HG02763 (cell line): Measurements from ENCODE around the gene IP6K3.

Experiments used
- ATAC-seq: cut with Tn5 transposase; IDR thresholded peaks from one replicate; pipeline ENCODE4 v1.9.1; 2021; ENCODE audit warnings: mild to moderate bottlenecking, moderate library complexity; ENCODE audit not compliant: unreplicated experiment

Gene IP6K3

DNA sequence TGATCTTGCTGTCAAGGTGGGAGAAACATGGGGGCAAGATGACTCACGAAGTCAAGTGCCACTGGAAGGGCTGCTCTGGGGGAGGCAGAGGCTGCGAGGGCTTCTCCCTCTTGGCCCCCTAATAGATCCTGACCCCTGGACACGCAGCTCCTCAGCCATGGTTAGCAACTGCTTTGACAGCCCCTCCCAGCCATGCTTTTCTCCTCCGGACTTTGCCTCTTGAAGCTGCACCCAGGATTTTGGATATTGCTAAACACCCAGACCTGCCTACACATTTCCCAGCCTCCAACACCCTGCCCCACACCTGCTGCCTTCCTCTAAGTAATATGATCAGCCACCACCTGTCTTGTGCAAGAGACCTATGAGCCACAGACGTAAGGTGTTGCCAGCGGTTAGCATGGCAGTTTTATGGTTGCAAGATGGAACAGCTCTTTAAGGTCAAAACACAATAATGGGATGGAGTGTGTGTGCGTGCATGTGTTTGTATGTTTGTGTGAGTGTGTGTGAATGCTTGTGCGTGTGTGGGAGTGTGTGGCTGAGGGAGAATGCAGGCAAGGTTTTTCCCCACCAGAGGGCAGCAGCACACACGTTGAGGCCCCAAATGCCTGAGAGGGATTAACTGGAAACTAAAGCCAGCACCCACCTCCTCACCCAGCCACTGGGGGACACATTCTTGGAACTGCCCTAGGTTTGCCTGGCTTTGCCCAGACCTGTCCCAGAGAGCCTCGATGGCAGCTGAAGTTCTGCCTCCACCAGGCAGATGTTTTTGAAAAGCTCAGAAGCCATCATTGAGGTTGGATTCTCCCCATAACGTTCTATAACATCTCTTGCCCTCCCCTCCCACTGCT lies 2.5 kb downstream of the IP6K3 start:
- no peak for ATAC-seq

GRCh38 chr6:33742837-33743236 lies 3.9 kb downstream of the IP6K3 start:
- ATAC-seq, result no peak

- no peak for ATAC-seq
Observed at GRCh38 chr6:33742092-33742491, 4.6 kb downstream of the IP6K3 start.

DNA sequence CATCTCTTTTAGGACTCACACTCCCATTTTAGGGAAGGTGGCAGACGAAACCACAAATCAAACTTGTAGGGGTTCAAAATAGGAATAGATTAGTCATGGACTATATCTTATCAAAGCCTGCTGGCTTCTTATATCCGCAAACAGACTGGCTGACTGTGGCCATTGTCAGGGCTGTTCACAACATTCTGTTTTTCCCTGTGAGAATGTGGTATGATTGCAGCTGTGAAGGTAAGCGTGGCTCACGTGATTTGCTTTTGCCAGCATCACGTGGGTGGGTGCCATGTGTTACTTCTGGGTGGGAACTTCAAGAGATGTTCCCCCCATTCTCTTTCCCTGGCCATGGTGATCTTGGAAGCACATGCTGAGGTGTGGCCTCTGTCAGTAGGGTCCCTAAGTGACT lies 5.9 kb downstream of the IP6K3 start:
- no peak for ATAC-seq

GRCh38 chr6:33740204-33740608 lies 6.5 kb downstream of the IP6K3 start:
- no peak for ATAC-seq

GRCh38 chr6:33739571-33739970 lies 7.1 kb downstream of the IP6K3 start:
- ATAC-seq, result no peak

- no peak for ATAC-seq
Observed at GRCh38 chr6:33738879-33739278, 7.8 kb downstream of the IP6K3 start.

- no peak for ATAC-seq
Observed at GRCh38 chr6:33738153-33738552, 8.6 kb downstream of the IP6K3 start.

GRCh38 chr6:33737267-33738026 lies 9.3 kb downstream of the IP6K3 start:
- no peak for ATAC-seq

GRCh38 chr6:33735216-33735615 lies 11.5 kb downstream of the IP6K3 start:
- ATAC-seq, result no peak

GRCh38 chr6:33733709-33734007 lies 13.0 kb downstream of the IP6K3 start:
- ATAC-seq, result no peak

- no peak for ATAC-seq
Observed at GRCh38 chr6:33732817-33733708, 13.6 kb downstream of the IP6K3 start.

DNA sequence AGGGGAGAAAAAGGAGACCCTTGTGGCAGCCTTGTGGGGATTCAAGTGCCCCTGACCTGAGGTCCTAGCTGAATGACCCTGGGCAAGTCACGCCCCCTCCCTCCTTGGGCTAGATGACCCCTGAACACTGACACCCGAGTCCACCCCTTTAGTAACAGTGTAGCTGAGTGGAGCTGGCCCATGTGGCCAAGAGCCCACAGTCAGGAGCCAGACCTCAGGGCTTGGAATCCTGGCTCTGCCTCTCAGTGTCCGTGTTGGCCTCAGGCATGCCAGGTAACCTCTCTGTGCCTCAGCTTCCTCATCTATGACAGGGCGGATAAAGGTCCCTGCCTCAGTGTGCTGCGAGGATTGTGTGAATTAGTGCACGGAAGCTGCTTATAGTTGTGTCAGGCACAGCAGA lies 14.3 kb downstream of the IP6K3 start:
- no peak for ATAC-seq

DNA sequence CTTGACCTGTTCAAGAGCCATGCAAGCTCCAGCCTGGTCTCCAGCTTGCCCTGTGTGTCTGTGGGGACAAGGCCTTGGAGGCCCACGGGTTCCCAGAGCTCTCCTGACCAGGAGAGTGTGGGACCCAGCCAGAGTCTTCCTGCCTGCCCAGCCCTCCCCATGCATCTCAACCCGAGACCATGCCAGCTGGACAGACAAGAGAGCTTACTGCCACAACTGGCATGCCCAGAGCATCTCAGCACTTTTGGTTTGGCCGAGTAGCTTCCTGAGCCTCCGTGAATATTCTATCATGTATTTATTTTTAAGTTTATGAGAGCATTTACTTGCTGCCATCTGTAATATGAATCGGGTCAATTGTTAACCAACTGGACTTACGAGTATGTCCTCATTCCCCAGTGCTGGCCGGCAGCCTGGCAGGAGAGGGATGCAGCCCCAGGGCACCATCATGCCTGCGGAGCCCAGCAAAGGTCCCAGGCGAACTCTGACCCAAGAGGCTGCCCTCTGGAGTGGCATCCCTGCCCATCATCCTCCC lies 14.9 kb downstream of the IP6K3 start:
- no peak for ATAC-seq

DNA sequence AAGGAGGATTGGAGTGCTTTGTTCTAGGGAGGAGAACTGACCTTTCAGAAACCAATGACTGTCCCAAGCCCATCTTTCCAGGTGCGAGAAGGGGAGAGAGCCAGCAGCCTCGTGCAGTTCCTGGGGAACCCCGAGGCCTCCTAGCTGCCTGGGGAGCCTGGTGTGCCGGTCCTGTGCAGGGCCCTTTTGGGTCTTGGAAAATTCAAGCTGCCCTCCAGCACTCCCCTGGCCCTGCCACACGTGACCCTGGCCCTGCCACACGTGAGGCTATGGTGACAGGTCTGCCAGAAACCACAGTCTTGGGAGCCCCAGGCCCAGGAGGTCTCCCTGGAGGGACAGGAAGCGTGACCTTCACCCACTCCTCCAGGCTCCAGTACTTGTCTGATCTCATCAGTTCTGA lies 15.7 kb downstream of the IP6K3 start:
- ATAC-seq, result no peak

DNA sequence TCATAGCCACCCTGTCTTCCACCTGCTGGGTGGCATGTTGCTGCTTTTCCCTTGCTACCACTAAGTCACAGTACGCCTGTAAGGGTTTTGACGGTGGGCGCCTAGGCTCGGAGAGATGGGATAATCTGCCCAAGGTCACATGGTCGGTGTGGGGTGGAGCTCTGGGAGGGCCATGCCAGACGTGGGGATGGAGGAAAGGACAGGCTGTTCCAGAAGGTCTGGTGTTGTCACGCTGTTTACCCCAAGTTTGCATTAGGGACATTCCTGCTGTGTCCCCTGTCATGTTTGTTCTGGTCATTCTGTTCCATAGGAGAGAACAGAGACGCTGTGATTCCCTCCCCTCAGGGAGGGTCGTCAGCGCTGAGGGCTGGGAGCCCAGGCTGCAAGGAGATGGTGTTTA lies 16.1 kb downstream of the IP6K3 start:
- no peak for ATAC-seq

GRCh38 chr6:33729059-33729458 lies 17.6 kb downstream of the IP6K3 start:
- ATAC-seq, result no peak

- no peak for ATAC-seq
Observed at GRCh38 chr6:33728438-33728837, 18.3 kb downstream of the IP6K3 start.

GRCh38 chr6:33727932-33728331 lies 18.8 kb downstream of the IP6K3 start:
- no peak for ATAC-seq

DNA sequence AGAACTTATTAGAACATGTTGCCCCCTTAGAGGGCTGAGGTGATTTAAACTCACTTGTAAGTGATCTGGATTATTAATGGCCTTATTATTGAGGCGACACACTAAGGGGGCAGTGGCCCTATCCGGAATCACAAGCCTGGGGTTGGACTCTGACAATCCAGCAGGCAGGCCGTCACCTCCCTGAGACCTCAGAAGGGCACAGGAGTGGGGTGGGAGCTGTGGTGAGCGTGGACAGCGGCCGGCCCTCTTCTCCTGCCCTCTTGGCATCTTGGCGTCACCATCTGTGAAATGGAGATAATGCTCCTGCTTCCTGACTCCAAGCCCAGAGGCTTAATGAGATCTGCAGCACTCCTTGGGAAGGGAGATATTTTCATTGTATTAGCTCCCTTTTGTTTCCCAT lies 19.6 kb downstream of the IP6K3 start:
- no peak for ATAC-seq

- ATAC-seq, result no peak
Observed at GRCh38 chr6:33726696-33727095, 20.0 kb downstream of the IP6K3 start.
